EL (cell line): Measurements from ENCODE around the gene RAB11B.
A peak's percentile ranks its signal among the peaks of the same experiment; 100 is the strongest.
"Not testable (repeated sequence)": the region's sequence is repeated elsewhere in the genome, so short reads cannot be mapped to it uniquely, and the experiment has no call there.

Source experiments
- DNase-seq: peaks from one replicate; pipeline ENCODE4 v3.0.0-alpha.2; 2016

The RAB11B gene

GRCh38 chr19:8389891-8390616 is at the start of gene RAB11B:
Gene RAB11B (plus strand): TSS chr19:8390360. CDS start chr19:8390417, 57 bp downstream.
- DNase-seq, result peak; percentile 100

- not testable (repeated sequence) for DNase-seq
Observed at GRCh38 chr19:8341504-8341903, 48.7 kb upstream of the RAB11B start.

- DNase-seq, result no peak
Observed at GRCh38 chr19:8342316-8342683, 47.9 kb upstream of the RAB11B start.

GRCh38 chr19:8342684-8343482 is 47.3 kb upstream of the RAB11B start, which contains the start of gene KANK3:
Gene KANK3 (minus strand): TSS chr19:8343262. CDS start chr19:8337828, 5,434 bp downstream.
- DNase-seq, result peak; percentile 91

- no peak for DNase-seq
Observed at GRCh38 chr19:8343483-8343844, 46.7 kb upstream of the RAB11B start.

GRCh38 chr19:8349629-8350372 is 40.4 kb upstream of the RAB11B start:
- not testable (repeated sequence) for DNase-seq

- DNase-seq, result no peak
Observed at GRCh38 chr19:8352134-8352827, 37.9 kb upstream of the RAB11B start.

GRCh38 chr19:8352845-8353244 is 37.3 kb upstream of the RAB11B start:
- DNase-seq, result not testable (repeated sequence)

- DNase-seq, result peak; percentile 99
Observed at GRCh38 chr19:8355631-8356402, 34.3 kb upstream of the RAB11B start.

- no peak for DNase-seq
Observed at GRCh38 chr19:8357007-8357521, 33.1 kb upstream of the RAB11B start.

GRCh38 chr19:8358948-8359347 is 31.2 kb upstream of the RAB11B start:
- DNase-seq, result no peak

GRCh38 chr19:8360196-8360595 is 30.0 kb upstream of the RAB11B start:
- DNase-seq, result no peak

GRCh38 chr19:8361921-8362793 is 28.0 kb upstream of the RAB11B start:
- DNase-seq, result peak; percentile 99

GRCh38 chr19:8363803-8364771 is 26.1 kb upstream of the RAB11B start, which contains the start of gene ANGPTL4:
Gene ANGPTL4 (plus strand): TSS chr19:8364155. CDS start chr19:8364322, 167 bp downstream.
- peak; percentile 70 for DNase-seq

GRCh38 chr19:8366121-8366581 is 24.0 kb upstream of the RAB11B start:
- no peak for DNase-seq

- no peak for DNase-seq
Observed at GRCh38 chr19:8366961-8367326, 23.2 kb upstream of the RAB11B start.

- DNase-seq, result peak; percentile 97
Observed at GRCh38 chr19:8367327-8368001, 22.7 kb upstream of the RAB11B start.

GRCh38 chr19:8370176-8371010 is 19.8 kb upstream of the RAB11B start:
- no peak for DNase-seq
